Measurements from ENCODE around the gene CYFIP2. TPM values are rescaled to one million over a fixed set of nuclear protein-coding genes. Genes with fewer than 3 reads are reported as not detected.

CYFIP2 gene
- total RNA-seq, 1 donor from 2014 or later = 28.2 TPM

DNA sequence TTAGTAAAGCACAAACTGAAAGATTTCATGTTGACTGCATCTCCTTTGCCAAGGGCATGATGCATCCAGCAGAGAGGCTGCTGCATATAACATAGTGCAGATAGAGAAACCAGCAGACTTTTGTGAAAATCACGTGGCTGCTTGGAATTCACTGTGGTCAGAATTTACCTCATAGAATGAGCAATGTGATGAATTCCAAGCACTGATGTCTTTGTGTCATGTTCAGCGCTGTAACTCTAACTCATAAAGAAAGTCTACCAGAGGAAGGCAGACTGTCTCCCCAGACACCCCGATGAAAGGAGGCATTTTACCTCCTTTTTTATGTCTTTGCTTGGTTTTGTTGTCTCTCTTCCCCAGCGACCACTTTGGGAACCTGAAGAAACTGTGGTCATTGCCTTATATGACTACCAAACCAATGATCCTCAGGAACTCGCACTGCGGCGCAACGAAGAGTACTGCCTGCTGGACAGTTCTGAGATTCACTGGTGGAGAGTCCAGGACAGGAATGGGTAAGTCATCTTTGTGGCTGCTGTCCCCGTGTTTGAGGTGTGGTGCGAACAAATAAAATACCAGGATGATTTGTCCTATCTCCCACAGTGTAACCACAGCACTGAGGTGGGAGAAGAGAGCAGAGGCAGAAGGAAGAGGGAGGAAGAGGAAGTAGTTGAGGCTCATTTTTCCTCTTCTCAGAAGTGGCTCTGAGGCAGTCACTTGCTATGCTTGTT is 43.3 kb upstream of the CYFIP2 start:
- intact Hi-C loops (cut with micrococcal nuclease) = no loop called here
- H3K27ac ChIP-seq (replicated peaks) = no peak overlapping the region
- DNase-seq = no peak
- no peak overlapping the region for H3K4me3 ChIP-seq
- H3K4me1 ChIP-seq = peaks cover 11% of the 10 kb centered on the region
- no peaks in the 10 kb centered on the region for H3K9me3 ChIP-seq (replicated peaks)
- TF ChIP-seq, protein P1, sequence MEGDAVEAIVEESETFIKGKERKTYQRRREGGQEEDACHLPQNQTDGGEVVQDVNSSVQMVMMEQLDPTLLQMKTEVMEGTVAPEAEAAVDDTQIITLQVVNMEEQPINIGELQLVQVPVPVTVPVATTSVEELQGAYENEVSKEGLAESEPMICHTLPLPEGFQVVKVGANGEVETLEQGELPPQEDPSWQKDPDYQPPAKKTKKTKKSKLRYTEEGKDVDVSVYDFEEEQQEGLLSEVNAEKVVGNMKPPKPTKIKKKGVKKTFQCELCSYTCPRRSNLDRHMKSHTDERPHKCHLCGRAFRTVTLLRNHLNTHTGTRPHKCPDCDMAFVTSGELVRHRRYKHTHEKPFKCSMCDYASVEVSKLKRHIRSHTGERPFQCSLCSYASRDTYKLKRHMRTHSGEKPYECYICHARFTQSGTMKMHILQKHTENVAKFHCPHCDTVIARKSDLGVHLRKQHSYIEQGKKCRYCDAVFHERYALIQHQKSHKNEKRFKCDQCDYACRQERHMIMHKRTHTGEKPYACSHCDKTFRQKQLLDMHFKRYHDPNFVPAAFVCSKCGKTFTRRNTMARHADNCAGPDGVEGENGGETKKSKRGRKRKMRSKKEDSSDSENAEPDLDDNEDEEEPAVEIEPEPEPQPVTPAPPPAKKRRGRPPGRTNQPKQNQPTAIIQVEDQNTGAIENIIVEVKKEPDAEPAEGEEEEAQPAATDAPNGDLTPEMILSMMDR (IDR thresholded peaks at IDR 0.05; ENCODE audit: borderline replicate concordance) = no peak
- no peaks in the 10 kb centered on the region for H3K36me3 ChIP-seq
- H3K27me3 ChIP-seq (ENCODE audit: low read depth) = no peaks in the 10 kb centered on the region

GRCh38 chr5:157225469-157226422 is 40.2 kb upstream of the CYFIP2 start:
- Histone ChIP-seq H3K4me3 (no peak overlapping the region), H3K4me1 (no peaks in the 10 kb centered on the region), H3K36me3 (no peaks in the 10 kb centered on the region), H3K9me3 (replicated peaks) (no peaks in the 10 kb centered on the region), H3K27ac (replicated peaks) (no peak overlapping the region), H3K27me3 (ENCODE audit: low read depth) (no peaks in the 10 kb centered on the region)
- DNase-seq = no peak
- TF ChIP-seq, protein P1 (IDR thresholded peaks at IDR 0.05; ENCODE audit: borderline replicate concordance) = no peak
- intact Hi-C loops (cut with micrococcal nuclease) = no loop called here

- H3K27me3 ChIP-seq (ENCODE audit: low read depth) = no peaks in the 10 kb centered on the region
- H3K27ac ChIP-seq (replicated peaks) = no peak overlapping the region
- no peaks in the 10 kb centered on the region for H3K36me3 ChIP-seq
- intact Hi-C loops (cut with micrococcal nuclease) = no loop called here
- TF ChIP-seq, protein P1 (IDR thresholded peaks at IDR 0.05; ENCODE audit: borderline replicate concordance) = no peak
- H3K4me3 ChIP-seq = no peak overlapping the region
- no peaks in the 10 kb centered on the region for H3K4me1 ChIP-seq
- H3K9me3 ChIP-seq (replicated peaks) = no peaks in the 10 kb centered on the region
- no peak for DNase-seq
These were observed 35.3 kb upstream of the CYFIP2 start for GRCh38 chr5:157230610-157231009.

GRCh38 chr5:157232706-157233105 is 33.2 kb upstream of the CYFIP2 start:
- no peak overlapping the region for H3K4me3 ChIP-seq
- no peaks in the 10 kb centered on the region for H3K9me3 ChIP-seq (replicated peaks)
- no peaks in the 10 kb centered on the region for H3K4me1 ChIP-seq
- TF ChIP-seq, protein P1 (IDR thresholded peaks at IDR 0.05; ENCODE audit: borderline replicate concordance) = no peak
- intact Hi-C loops (cut with micrococcal nuclease) = no loop called here
- no peak for DNase-seq
- no peaks in the 10 kb centered on the region for H3K36me3 ChIP-seq
- no peaks in the 10 kb centered on the region for H3K27me3 ChIP-seq (ENCODE audit: low read depth)
- H3K27ac ChIP-seq (replicated peaks) = no peak overlapping the region

GRCh38 chr5:157233515-157233914 is 32.4 kb upstream of the CYFIP2 start:
- Histone ChIP-seq H3K36me3 (no peaks in the 10 kb centered on the region), H3K4me1 (no peaks in the 10 kb centered on the region), H3K9me3 (replicated peaks) (no peaks in the 10 kb centered on the region), H3K4me3 (no peak overlapping the region), H3K27ac (replicated peaks) (no peak overlapping the region), H3K27me3 (ENCODE audit: low read depth) (no peaks in the 10 kb centered on the region)
- TF ChIP-seq, protein P1 (IDR thresholded peaks at IDR 0.05; ENCODE audit: borderline replicate concordance) = no peak
- intact Hi-C loops (cut with micrococcal nuclease) = no loop called here
- no peak for DNase-seq
